COR-L47 (cell line): ENCODE data around the gene ATP4B.

ENCODE experiments used
- DNase-seq: peaks from one replicate; lab custom pipeline; 2025; lab: John Stamatoyannopoulos, UW

ATP4B gene

DNA sequence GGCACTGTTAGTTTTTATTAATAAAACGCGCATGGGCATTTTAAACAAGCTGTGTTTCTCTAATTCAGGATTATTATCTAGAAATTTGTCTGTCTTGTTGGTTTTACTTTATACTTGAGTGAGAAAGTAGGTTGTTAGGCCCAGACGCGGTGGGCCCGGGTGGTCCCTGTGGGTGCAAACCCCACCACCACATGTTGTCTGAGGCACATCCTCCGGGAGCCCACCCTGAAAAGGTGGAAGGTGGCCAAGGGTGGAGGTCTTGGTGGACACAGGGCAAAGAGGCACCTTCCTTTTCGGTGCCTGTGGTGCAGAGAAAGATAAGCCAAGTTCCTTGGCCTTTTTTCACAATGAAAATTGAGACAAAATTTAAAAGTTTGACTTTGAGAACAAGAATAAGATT lies 16.6 kb downstream of the ATP4B start:
- no peak for DNase-seq

DNA sequence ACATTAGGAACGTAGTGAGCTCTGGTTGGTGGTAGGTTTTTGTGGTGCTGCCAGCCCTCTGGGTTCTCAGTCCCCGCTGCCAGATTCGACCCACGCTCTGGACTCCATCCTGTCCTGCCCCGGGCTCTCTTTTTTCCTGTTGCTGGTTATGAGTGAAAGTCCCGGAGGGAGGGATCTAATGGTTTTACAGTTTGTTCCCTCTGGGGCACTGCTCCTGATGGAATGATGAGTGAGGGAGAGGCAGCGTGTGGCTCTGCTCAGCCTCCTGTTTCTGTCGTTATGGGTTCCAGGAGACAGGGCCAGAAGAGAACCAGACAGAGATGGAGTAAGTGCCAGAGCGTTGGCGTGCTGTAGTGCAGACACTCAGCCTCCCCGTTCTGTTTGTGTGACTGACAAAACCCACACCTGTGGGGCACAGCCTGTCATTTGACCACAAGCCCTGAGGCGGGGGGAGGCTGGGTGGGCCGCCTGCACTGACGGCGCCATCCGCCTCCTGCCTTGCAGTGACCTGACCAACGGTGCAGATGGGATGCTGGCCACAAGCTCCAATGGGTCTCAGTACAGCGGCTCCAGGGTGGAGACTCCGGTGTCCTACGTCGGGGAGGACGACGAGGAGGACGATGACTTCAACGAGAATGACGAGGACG lies 18.3 kb downstream of the ATP4B start:
- no peak for DNase-seq

DNA sequence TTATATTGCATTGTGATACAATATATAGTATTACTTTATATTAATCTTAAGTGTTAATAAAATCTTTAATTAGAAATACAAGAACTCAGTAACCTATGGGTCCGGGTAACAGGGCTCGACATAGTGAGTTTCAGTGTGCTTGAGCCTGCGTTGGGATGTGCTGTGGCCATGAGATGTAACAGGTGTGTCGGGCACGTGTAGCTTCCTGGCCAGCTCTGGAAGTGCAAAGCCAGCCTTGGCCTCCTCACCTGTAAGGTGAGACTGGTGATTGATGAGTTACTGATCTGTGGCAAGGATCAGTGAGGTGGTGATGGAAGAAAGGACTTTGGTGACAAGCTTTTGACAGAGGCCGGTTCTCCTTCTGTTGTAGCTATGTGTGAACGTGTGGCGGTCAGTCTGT lies 19.2 kb downstream of the ATP4B start:
- no peak for DNase-seq

DNA sequence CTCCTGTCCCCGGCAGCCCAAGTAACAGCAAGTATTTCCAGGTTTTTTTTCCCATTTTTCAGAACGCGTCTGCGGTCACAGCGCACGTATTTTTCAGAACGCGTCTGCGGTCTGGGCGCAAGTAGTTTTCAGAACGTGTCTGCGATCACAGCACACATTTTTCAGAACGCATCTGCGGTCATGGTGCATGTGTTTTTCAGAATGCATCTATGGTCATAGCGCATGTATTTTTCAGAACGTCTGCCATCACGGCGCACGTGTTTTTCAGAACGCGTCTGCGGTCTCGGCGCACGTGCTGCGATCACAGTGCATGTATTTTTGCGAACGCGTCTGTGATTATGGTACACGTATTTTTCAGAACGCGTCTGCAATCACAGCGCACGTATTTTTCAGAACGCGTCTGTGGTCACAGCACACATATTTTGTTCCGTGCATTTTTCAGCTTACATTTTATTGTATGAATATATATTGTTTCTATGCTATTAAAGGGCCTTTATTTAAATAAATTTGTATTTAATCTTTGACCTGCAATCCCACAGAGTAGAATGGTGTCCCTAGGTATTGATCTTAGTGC lies 19.7 kb downstream of the ATP4B start:
- no peak for DNase-seq

DNA sequence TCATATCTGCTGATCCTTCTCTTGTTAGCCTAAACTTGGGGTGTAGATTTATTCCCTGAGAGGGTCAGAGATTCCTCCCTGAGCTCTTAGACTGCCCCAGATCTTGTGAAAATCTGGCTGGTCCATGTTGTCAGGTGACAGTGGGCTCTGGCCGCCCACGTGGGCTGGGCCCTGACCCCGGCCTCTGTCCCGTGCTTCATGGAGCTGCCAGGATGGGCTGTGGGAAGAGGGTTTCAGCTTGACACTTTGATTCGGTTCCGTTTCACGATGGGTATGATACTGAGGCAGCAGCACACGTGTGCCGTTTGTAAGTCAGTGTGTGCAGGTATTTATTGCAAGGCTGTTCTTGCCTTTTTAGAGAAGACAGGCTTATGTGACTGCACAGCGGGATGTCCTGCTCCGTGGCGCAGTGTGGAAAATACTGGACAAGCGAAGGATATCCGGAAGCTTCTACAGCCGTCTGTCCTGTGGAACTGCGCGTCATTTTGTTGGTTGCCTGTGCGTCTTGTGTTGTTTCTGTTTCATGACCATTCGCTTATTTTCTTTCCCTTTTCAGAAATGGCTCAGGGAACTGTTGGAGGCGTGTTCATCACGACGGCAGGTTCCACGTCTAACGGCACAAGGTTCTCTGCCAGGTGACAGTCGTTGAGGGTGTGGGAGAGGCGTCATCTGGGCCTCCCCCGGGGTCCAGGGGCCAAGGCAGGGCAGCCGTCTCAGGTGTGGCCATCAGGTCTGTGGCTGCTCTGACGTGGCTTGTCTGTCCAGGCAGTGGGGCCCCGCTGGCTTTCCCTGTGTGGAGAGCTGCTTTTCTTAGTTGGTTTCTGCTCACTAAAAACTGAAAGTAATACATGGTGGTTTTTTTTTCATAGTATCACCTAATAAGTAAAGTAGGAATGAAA lies 20.5 kb downstream of the ATP4B start:
- DNase-seq: no peak

DNA sequence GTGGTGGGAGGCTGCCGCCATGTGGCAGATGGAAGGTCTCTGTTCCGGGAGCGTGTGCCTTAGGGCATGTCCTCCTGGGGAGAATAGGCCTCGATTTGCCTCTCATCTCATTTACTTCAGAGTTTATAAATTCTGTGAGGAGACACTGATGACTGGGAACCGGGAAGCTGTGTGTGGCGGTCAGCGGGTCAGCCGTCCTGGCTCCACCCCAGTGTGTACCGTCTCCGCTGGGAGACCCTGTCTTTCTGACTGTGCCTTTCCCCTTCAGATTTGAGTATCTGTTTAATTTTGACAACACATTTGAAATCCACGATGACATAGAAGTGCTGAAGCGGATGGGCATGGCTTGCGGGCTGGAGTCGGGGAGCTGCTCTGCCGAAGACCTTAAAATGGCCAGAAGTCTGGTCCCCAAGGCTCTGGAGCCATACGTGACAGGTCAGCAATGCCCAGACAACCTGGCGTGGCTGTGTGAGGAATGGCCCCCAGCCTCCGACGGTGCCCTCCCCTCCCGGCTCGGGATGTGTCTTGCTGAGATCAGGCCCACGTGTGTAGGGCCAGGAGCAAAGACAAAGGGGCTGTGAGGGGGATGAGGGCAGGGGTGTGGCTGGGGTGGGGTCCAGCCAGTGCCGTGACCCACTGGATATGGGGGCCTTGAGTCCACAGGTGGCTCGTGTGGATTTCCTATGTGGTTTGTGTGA lies 21.6 kb downstream of the ATP4B start:
- DNase-seq: no peak

DNA sequence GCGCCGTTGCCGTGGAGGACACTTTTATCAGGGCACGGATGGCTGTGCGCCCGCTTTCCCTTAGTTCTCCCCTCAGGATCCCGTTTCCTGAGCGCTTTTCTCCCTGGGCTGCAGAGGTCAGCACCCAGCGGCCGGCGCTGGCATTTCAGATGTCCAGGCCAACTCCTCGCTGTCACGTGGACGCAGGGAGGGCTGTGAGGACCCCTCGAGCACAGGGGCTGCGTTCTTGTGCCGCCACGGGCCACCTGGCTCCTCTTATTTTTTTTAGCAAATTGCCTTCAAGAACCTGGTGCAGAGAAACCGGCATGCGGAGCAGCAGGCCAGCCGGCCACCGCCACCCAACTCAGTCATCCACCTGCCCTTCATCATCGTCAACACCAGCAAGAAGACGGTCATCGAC lies 22.3 kb downstream of the ATP4B start:
- DNase-seq: no peak

DNA sequence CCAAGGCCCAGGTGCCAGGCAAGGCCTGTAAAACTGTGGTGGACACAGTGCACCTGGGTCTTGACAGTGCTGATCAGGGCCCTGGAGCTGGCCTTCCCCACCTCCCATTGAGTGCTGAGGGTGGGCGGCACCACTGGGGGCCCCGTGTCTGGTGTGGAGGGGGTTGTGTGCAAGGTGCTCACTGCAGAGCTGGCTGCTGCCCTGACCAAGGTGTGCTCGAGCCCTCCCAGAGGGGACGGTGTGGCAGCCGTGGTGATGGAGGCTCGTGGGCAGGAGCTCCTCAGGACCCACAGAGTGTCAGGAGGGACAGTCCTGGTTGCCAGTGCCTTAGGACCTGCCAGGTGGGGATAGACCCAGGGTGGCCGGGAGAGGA lies 23.0 kb downstream of the ATP4B start:
- DNase-seq: no peak

DNA sequence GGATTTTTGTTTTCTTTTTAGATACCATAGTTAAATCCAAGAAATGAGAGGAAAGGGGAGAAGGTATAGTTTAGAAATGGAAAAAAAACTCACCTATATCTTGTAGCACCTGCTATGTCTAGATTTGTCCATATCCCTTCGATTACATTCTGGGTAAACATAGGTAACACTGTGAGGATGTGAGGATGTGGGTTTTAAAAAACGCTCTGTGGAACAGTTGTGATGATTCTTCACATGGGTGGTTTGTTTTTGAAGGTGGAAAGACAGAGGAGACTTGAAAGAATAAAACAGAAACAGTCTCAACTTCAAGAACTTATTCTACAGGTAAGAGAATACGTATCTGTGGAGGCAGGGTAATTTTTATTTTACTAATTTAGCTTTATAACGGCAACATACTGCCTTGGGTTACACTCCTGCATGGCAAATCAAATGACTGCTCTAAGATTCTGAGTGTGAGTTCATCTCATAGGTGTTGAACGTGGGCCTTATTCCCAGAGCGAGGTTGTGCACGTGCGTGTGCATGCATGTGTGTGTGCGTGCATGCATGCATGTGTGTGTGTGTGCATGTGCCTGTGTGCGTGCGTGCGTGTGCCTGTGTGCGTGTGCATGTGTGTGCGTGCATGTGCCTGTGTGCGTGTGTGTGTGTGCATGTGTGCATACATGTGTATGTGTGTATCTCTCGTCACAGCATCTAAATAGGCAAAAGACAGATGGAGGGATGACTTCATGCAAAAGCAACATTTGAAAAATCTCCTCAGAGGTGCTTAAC lies 23.5 kb downstream of the ATP4B start:
- DNase-seq: no peak

DNA sequence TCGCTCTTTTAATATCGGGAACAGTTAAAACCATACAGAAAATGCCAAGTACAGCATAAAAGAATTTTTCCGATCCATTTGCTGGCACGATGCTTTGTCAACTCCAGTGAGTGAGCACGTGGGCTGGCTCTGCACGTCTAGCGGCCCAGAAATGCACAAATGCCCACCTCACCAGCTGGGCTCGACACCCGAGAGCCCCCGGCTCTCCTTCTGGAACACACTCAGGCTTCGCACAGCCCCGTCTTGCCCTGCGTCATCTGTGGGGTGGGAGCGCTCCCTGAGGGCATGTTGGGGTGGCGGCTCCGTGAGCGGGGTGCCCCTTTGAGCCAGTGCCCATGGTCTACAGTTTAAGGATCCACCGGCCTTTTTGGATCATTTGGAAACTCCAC lies 24.5 kb downstream of the ATP4B start:
- DNase-seq: no peak

DNA sequence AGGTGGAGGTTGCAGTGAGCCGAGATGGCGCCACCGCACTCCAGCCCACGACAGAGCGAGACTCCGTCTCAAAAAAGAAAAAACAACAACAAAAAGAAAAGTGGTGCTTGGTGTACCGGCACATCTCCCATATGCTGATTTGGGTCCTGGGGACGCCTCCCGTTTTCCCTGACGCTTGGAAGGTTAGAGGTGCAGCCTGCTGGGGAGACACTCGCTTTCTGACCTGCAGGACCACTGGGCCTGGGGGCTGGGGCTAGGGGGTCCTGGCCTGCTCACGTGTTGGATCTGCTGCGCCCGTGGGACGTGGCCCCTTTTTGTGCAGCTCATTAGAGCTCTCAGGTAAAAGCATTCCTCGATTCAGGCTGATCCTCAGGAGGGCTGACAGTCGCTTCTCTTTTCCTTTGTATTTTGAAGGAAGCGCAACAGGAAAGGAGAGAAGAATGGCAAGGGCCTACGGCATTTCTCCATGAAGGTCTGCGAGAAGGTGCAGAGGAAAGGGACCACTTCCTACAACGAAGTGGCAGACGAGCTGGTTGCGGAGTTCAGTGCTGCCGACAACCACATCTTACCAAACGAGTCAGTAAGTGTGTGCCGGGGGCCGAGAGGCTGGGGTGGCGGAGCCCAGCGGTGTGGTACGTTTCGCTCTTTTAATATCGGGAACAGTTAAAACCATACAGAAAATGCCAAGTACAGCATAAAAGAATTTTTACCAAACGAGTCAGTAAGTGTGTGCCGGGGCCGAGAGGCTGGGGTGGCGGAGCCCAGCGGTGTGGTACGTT lies 25.1 kb downstream of the ATP4B start:
- DNase-seq: no peak

DNA sequence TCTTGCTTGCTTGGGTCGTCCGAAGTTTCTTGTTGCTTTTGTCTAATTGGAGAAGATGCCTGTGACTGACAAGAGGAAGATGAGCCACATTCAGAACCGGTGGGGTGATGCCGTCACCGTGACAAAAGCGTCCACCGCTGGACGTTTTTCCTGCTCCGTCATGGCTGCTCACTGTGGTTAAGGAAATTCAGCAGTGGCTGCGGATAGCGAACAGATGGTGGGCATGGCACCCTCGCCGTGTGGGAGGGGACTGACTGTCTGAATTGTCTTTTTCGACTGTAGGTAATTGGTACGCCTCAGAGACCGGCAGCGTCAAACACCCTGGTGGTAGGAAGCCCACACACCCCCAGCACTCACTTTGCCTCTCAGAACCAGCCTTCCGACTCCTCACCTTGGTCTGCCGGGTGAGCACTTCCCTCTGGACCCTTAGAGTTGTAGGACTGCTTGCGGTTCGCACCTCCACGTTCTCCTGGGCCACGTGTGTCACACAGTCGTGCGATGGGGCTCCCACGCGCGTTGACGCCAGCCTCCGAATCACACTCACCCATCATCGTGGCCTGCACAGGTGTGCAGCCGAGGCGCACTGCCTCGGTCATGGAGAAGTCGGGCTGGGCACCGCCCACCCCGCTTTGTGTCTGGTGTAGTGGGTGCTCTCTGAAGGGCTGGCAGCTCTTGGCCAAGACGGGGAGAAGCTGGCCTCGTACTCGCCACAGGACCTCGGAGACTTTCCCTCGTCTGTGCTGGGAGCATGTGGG lies 26.5 kb downstream of the ATP4B start:
- DNase-seq: no peak

DNA sequence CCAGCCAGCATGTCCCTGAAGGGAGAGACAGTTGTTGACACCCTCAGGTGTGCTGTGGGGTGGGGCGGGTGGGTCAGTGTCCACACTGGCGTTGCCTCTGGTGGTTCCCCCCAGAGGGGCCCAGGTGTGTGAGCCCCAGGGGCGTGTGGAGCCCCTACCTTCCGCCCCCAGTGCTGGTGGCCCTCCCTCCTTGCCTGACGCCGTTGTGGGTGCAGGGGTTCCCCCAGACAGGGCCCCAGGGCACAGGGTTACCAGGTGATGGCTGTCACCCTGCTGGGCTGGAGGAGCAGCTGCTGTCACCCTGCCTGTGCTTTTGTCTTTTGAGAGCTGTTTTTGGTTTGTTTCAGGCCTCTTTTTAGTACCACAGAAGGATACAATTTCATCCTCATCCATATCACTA lies 27.2 kb downstream of the ATP4B start:
- DNase-seq: peak; percentile 24

DNA sequence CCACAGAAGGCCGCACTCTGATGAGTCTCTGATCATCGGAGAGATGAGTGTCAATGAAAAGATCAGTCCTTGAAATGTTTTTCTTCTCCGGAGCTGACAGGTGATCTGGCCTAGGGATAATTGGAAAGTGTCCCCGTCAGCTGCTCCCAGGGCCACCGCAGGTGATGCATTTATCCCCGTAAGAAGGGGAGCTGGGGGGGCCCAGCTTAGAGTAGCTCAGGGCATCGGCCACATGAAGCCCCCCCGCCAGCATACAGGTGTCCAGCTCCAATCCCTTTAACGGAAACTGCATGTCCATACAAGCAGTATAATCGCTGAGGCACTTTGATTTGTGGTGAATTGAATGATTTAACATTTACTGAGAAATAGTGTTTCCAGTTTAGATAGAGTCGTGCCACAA lies 27.7 kb downstream of the ATP4B start:
- DNase-seq: peak; percentile 14

DNA sequence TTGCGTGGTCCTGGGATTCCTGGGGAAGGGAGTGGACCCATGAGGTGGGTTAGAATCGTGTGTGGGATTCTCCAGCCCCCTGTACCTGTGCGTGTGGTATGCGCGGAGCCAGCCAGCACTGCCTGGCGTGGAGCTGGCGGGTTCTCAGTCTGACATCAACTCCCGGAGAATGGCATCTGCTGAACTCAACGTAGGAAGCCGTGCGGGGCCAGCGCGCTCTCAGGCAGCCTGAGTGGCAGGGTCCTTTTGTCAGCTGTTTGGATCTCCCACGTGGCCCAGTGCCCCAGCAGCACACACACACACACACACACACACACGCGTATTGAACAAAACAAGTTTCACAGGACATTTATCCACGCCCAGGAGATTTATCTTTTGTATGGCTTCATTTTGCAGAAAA lies 28.1 kb downstream of the ATP4B start:
- no peak for DNase-seq

DNA sequence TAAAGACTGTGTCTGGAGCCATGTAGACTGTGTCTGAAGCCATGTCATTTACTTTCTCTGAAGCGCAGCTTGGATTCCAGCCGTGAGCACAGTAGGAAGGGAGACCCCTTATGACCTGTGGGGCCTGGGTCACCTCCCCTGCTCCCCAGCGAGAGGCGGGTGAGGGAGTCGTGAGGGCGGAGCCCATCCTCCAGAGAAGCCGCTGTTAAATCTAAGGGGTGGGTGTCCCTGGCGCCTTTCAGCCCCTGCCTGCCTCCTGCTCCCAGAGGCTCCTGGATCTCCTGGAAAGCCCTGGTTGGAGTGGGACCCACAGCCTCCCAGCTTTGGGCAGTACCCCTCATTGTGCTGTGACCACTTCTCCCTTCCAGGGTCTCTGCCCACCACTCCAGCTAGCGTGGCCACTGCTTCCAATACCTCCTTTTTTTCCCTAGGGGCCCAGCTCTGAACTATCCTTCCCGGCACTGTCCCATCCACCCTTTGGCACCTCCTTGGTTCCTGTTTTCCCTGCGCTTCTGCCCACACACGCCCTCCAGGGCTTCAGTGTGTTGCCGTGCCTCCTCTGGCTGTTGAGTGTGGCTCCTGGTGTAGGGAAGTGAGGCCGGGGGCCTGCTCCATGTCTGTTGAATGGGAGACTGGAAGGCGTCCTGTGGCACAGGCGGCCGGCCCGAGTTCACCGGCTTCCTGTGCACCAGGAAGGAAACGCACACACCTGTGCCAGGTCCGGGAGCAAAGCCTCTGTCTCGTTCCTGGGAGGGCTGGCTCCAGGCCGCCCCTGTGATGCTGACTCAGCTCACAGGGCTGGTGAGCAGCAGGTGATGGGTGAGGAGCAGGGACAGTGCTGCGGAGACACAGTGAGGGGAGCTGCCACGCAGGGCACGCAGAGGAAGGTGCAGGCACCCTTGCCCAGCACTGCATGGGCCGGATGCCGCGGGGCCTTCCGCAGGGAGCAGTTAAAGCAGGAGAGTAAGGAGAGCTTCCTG lies 29.4 kb downstream of the ATP4B start:
- DNase-seq: no peak

DNA sequence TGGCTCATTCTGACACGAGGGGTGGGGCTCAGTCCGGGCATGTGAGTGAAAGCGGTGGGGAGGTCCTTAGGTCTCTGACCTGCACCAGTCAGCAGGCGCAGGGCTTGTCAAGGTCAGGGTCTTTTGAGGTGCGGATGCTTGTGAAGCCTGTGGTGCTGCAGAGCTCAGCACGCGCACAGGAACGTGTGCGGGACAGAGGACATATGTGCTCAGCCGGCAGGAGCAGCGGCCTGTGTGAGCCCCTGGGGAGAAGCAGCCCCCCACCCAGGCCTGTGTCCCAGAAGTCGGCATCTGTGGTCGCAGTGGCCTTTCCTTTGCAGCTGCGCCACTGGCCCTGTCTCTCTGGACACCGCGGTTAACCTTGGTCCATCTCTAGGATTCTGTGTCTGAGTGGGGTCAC lies 30.9 kb downstream of the ATP4B start:
- DNase-seq: no peak

DNA sequence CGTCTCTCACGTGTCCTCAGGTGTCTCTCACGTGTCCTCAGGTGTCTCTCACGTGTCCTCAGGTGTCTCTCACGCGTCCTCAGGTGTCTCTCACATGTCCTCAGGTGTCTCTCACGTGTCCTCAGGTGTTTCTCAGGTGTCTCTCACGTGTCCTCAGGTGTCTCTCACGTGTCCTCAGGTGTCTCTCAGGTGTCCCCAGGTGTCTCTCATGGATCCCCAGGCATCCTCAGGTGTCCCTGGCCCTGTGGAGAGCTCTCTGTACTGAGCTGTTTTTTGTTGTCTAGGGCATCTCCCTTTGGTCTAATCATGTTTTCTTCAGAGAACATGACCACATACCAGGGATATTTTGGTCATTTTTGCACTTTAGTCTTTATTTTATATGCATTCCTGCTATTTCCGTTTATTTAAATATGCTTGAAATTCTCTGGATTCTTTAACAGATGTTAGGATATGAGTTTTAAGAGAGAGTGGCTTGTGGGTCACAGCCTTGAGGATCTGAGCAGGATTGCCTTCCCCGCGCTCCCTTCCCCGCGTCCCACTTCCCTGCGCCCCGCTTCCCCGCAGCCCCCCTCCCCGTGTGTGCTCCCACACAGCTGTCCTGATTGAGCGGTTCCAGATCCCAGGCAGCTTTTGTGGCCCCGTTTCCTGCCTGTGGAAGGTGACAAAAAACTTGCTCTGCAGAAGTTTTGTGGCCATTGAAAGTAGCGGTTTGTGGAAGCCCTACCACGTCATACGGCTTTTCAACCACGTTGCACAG lies 31.9 kb downstream of the ATP4B start:
- no peak for DNase-seq
